GM23338 (cell line): ENCODE data around the gene SNN. TPM values are rescaled to one million over a fixed set of nuclear protein-coding genes. Genes with fewer than 3 reads are reported as not detected.

Source experiments
- ATAC-seq: fragments of 200-7000 bp; cut with Tn5 transposase; 3 replicates; pipeline ENCODE4 v1.9.1; 2020
- DNase-seq: peaks from one replicate; pipeline ENCODE4 v3.0.0-alpha.2; 2015; ENCODE audit warnings: low spot score
- H2AFZ ChIP-seq: fragments of 200-600 bp; sonication (generic); 2 replicates; pipeline ENCODE4 v1.8.0; 2016; ENCODE audit warnings: antibody characterized with exemption, mild to moderate bottlenecking, moderate library complexity
- H3F3A ChIP-seq: fragments of 200-600 bp; sonication (generic); replicated peaks from 2 replicates; pipeline ENCODE4 v1.8.0; 2017; ENCODE audit warnings: antibody characterized with exemption, mixed run types, low read depth
- H3K27ac ChIP-seq: fragments of 200-600 bp; sonication (generic); 2 replicates; pipeline ENCODE4 v1.6.1; 2016; ENCODE audit warnings: low read depth
- H3K27me3 ChIP-seq: fragments of 200-600 bp; sonication (generic); 2 replicates; pipeline ENCODE4 v1.8.0; 2016; ENCODE audit warnings: mild to moderate bottlenecking, mixed run types, moderate library complexity; ENCODE audit not compliant: insufficient read depth
- H3K36me3 ChIP-seq: fragments of 200-600 bp; sonication (generic); 2 replicates; pipeline ENCODE4 v1.8.0; 2016; ENCODE audit warnings: mild to moderate bottlenecking; ENCODE audit not compliant: insufficient read depth
- H3K4me1 ChIP-seq: fragments of 200-600 bp; sonication (generic); 2 replicates; pipeline ENCODE4 v1.8.0; 2016; ENCODE audit warnings: mild to moderate bottlenecking, moderate library complexity; ENCODE audit not compliant: insufficient read depth
- H3K4me2 ChIP-seq: fragments of 200-600 bp; sonication (generic); 2 replicates; pipeline ENCODE4 v1.7.1; 2017; ENCODE audit warnings: mixed run types
- H3K4me3 ChIP-seq: fragments of 200-600 bp; sonication (generic); 2 replicates; pipeline ENCODE4 v1.6.1; 2016; ENCODE audit warnings: mixed run types
- H3K79me2 ChIP-seq: fragments of 200-600 bp; sonication (generic); replicated peaks from 2 replicates; pipeline ENCODE4 v1.8.0; 2017; ENCODE audit warnings: mild to moderate bottlenecking; ENCODE audit not compliant: insufficient read depth
- H3K9me2 ChIP-seq: fragments of 200-600 bp; sonication (generic); 2 replicates; pipeline ENCODE4 v1.8.0; 2017; ENCODE audit not compliant: insufficient read depth
- H4K20me1 ChIP-seq: fragments of 200-600 bp; sonication (generic); replicated peaks from 2 replicates; pipeline ENCODE4 v1.8.0; 2017; ENCODE audit warnings: mild to moderate bottlenecking; ENCODE audit not compliant: insufficient read depth
- H3K27ac Mint-ChIP-seq: 2 replicates; pipeline ENCODE4 v1.8.0; 2020; ENCODE audit warnings: inconsistent platforms, mild to moderate bottlenecking, moderate library complexity, mixed read lengths
- H3K27me3 Mint-ChIP-seq: 3 replicates; pipeline ENCODE4 v1.8.0; 2022; ENCODE audit warnings: low read depth, mild to moderate bottlenecking, moderate library complexity, mixed read lengths, inconsistent platforms; ENCODE audit not compliant: insufficient read depth, poor library complexity
- H3K36me3 Mint-ChIP-seq: 3 replicates; pipeline ENCODE4 v1.8.0; 2021; ENCODE audit warnings: low read depth, mild to moderate bottlenecking, inconsistent platforms, moderate library complexity, mixed read lengths
- H3K4me1 Mint-ChIP-seq: 3 replicates; pipeline ENCODE4 v1.8.0; 2020; ENCODE audit warnings: mild to moderate bottlenecking, inconsistent platforms, mixed read lengths
- H3K4me3 Mint-ChIP-seq: 3 replicates; pipeline ENCODE4 v1.8.0; 2021; ENCODE audit warnings: moderate library complexity, mild to moderate bottlenecking, inconsistent platforms, mixed read lengths
- H3K9me3 Mint-ChIP-seq: 3 replicates; pipeline ENCODE4 v1.8.0; 2020; ENCODE audit warnings: moderate library complexity, mild to moderate bottlenecking, inconsistent platforms, mixed read lengths
- CREB1 ChIP-seq: fragments of 250-450 bp; sonication (Bioruptor Pico); IDR thresholded peaks from 2 replicates; pipeline ENCODE4 v1.5.0; 2020; ENCODE audit warnings: low read depth, mild to moderate bottlenecking, moderate library complexity
- EZH2 ChIP-seq: fragments of 200-600 bp; sonication (generic); IDR thresholded peaks from one replicate; pipeline ENCODE4 v1.8.0; 2017; ENCODE audit warnings: antibody characterized with exemption, mild to moderate bottlenecking, low read depth; ENCODE audit not compliant: unreplicated experiment
- EZH2phosphoT487 ChIP-seq: fragments of 200-600 bp; sonication (generic); IDR thresholded peaks from one replicate; pipeline ENCODE4 v1.8.1; 2018; ENCODE audit warnings: antibody characterized with exemption; ENCODE audit not compliant: unreplicated experiment
- JUNB ChIP-seq: IDR thresholded peaks from one replicate; pipeline ENCODE4 v1.6.1; 2016; ENCODE audit warnings: antibody characterized with exemption; ENCODE audit not compliant: unreplicated experiment
- polyA plus RNA-seq: library from polyadenylated mRNA; unstranded; fragments of >200 nt; fragmentation: Nextera tagmentation; extraction: Ambion mirVana; gene quantifications from 2 replicates; pipeline ENCODE4 v1.2.1, GENCODE V29; 2016
- total RNA-seq: library from RNA; depleted of rRNA; stranded (reverse); fragments of >200 nt; shearing (Covaris generic); gene quantifications from 2 replicates; pipeline ENCODE4 v1.2.3, GENCODE V29; 2014
- TF ChIP-seq, protein P1 (sequence below): IDR thresholded peaks from one replicate; pipeline ENCODE4 v1.6.1; 2018; ENCODE audit warnings: antibody characterized with exemption; ENCODE audit not compliant: unreplicated experiment
- TF ChIP-seq, protein P2 (sequence below): fragments of 250-450 bp; sonication (Bioruptor Pico); IDR thresholded peaks from 2 replicates; pipeline ENCODE4 v1.5.0; 2020; ENCODE audit warnings: mild to moderate bottlenecking, moderate library complexity

The SNN gene
- total and polyA plus RNA-seq, 2 experiments from 2014 or later, result 19.0 to 63.3 TPM

DNA sequence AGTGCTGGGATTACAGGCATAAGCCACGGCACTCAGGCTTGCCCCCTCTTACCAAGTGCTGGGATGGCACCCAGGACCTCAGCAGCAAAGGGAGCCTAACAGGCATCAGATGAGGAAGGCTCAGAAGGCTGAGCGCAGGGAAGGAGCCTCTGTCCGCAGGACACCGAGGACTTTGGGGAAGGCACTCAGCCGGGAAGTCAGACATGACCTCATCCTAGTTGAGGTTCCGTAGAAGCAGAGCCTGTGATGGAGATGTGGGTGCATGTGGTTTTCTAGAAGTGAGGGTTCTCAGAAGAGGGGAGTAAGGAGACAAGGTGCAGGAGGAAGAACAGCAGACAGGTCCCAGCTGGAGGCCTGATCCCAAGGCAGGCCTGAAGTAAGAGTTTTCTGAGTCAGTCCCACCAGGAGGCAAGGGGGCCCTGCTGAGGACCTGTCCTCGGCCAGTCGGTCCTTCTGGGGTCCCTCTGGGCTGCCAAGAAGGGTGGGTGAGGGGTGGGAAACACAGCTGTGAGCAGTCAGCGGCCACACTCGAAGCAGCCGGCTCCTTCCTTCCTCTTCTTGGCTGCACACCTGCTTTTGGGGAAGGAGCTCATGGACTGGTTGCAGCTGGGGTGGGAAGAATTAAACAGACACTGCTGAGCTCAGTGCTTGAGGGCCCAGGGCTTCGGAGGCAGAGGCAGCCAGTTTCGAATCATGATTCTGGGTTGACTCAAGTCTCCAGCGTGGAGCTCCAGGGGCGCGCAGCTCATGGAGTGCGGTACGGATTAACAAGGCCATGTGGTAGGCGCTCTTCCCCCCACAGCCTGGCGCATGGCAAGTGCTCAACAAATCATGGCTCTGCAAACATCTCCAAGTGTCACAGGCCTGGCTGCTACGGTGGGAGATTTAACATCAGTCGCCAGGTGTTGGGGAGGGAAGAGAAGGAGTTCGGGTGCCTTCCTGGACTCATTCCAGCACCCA, 38.9 kb upstream of the SNN start (continued):
- TF ChIP-seq, protein P1, sequence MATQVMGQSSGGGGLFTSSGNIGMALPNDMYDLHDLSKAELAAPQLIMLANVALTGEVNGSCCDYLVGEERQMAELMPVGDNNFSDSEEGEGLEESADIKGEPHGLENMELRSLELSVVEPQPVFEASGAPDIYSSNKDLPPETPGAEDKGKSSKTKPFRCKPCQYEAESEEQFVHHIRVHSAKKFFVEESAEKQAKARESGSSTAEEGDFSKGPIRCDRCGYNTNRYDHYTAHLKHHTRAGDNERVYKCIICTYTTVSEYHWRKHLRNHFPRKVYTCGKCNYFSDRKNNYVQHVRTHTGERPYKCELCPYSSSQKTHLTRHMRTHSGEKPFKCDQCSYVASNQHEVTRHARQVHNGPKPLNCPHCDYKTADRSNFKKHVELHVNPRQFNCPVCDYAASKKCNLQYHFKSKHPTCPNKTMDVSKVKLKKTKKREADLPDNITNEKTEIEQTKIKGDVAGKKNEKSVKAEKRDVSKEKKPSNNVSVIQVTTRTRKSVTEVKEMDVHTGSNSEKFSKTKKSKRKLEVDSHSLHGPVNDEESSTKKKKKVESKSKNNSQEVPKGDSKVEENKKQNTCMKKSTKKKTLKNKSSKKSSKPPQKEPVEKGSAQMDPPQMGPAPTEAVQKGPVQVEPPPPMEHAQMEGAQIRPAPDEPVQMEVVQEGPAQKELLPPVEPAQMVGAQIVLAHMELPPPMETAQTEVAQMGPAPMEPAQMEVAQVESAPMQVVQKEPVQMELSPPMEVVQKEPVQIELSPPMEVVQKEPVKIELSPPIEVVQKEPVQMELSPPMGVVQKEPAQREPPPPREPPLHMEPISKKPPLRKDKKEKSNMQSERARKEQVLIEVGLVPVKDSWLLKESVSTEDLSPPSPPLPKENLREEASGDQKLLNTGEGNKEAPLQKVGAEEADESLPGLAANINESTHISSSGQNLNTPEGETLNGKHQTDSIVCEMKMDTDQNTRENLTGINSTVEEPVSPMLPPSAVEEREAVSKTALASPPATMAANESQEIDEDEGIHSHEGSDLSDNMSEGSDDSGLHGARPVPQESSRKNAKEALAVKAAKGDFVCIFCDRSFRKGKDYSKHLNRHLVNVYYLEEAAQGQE, result no peak
- no peak for TF ChIP-seq CREB1 (CRISPR knock-in tag)
- no peak for TF ChIP-seq EZH2

DNA sequence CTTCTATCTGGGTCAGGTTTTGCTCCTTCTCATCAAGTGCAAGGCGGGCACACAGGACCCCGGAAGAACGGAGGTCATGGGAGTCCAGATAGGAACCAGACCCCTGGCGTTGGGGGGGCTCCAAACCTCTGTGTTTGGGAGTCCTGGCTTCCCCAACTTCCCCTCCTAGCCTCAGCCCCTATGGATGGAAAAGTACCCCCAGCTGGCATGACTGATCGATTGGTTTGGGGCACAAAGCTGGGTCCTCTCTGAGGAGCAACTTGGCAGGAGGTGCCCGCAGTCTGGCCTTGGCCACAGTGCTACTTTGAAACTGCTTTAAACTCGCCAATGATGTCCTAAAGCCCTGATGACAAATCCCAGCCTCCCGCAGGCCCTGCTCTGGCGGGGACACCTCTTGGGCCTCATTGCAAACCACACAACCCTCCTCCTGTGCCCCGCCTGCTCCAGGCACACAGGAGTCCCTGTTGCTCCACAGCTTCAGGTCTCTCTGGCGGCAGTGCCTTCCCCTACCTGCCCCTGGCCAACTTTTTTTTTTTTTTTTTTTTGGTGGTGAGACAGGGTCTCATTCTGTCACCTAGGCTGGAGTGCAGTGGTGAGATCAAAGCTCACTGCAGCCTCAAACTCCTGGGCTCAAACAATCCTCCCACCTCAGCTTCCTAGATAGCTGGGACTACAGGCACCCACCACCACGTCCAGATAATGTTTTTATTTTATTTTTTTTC, 38.0 kb upstream of the SNN start:
- H3K4me3 Mint-ChIP-seq, result no peak overlapping the region
- H3K36me3 Mint-ChIP-seq, result no peaks in the 10 kb centered on the region
- no peak overlapping the region for H3K4me2 ChIP-seq
- H3K27me3 Mint-ChIP-seq, result peaks cover 12% of the 10 kb centered on the region
- DNase-seq (no peak), ATAC-seq (0 out of 3 replicates have a peak, but pooled peaks have one; percentile 17)
- no peak overlapping the region for H3K27ac ChIP-seq
- no peaks in the 10 kb centered on the region for H3K36me3 ChIP-seq
- H3K4me3 ChIP-seq, result no peak overlapping the region
- no peaks in the 10 kb centered on the region for H3K9me2 ChIP-seq
- H3K27ac Mint-ChIP-seq, result no peak overlapping the region
- H4K20me1 ChIP-seq, result no peaks in the 10 kb centered on the region
- no peak overlapping the region for H2AFZ ChIP-seq
- H3F3A ChIP-seq, result peaks cover 1% of the 10 kb centered on the region; the same call in 1 of the 2 replicates
- H3K4me1 ChIP-seq, result peaks cover under 1% of the 10 kb centered on the region; the same call in 1 of the 2 replicates
- H3K9me3 Mint-ChIP-seq, result no peaks in the 10 kb centered on the region; the same call in 2 of the 3 replicates
- no peaks in the 10 kb centered on the region for H3K79me2 ChIP-seq
- TF ChIP-seq JUNB (no peak), EZH2 (no peak), EZH2phosphoT487 (no peak)
- TF ChIP-seq, protein P2, sequence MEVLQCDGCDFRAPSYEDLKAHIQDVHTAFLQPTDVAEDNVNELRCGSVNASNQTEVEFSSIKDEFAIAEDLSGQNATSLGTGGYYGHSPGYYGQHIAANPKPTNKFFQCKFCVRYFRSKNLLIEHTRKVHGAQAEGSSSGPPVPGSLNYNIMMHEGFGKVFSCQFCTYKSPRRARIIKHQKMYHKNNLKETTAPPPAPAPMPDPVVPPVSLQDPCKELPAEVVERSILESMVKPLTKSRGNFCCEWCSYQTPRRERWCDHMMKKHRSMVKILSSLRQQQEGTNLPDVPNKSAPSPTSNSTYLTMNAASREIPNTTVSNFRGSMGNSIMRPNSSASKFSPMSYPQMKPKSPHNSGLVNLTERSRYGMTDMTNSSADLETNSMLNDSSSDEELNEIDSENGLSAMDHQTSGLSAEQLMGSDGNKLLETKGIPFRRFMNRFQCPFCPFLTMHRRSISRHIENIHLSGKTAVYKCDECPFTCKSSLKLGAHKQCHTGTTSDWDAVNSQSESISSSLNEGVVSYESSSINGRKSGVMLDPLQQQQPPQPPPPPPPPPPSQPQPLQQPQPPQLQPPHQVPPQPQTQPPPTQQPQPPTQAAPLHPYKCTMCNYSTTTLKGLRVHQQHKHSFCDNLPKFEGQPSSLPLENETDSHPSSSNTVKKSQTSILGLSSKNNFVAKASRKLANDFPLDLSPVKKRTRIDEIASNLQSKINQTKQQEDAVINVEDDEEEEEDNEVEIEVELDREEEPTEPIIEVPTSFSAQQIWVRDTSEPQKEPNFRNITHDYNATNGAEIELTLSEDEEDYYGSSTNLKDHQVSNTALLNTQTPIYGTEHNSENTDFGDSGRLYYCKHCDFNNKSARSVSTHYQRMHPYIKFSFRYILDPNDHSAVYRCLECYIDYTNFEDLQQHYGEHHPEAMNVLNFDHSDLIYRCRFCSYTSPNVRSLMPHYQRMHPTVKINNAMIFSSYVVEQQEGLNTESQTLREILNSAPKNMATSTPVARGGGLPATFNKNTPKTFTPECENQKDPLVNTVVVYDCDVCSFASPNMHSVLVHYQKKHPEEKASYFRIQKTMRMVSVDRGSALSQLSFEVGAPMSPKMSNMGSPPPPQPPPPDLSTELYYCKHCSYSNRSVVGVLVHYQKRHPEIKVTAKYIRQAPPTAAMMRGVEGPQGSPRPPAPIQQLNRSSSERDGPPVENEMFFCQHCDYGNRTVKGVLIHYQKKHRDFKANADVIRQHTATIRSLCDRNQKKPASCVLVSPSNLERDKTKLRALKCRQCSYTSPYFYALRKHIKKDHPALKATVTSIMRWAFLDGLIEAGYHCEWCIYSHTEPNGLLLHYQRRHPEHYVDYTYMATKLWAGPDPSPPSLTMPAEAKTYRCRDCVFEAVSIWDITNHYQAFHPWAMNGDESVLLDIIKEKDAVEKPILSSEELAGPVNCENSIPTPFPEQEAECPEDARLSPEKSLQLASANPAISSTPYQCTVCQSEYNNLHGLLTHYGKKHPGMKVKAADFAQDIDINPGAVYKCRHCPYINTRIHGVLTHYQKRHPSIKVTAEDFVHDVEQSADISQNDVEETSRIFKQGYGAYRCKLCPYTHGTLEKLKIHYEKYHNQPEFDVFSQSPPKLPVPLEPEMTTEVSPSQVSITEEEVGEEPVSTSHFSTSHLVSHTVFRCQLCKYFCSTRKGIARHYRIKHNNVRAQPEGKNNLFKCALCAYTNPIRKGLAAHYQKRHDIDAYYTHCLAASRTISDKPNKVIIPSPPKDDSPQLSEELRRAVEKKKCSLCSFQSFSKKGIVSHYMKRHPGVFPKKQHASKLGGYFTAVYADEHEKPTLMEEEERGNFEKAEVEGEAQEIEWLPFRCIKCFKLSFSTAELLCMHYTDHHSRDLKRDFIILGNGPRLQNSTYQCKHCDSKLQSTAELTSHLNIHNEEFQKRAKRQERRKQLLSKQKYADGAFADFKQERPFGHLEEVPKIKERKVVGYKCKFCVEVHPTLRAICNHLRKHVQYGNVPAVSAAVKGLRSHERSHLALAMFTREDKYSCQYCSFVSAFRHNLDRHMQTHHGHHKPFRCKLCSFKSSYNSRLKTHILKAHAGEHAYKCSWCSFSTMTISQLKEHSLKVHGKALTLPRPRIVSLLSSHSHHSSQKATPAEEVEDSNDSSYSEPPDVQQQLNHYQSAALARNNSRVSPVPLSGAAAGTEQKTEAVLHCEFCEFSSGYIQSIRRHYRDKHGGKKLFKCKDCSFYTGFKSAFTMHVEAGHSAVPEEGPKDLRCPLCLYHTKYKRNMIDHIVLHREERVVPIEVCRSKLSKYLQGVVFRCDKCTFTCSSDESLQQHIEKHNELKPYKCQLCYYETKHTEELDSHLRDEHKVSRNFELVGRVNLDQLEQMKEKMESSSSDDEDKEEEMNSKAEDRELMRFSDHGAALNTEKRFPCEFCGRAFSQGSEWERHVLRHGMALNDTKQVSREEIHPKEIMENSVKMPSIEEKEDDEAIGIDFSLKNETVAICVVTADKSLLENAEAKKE, result no peak
- no peaks in the 10 kb centered on the region for H3K27me3 ChIP-seq
- H3K4me1 Mint-ChIP-seq, result peaks cover 15% of the 10 kb centered on the region
